HFFc6 (cell line): Measurements from ENCODE around the gene IRX2. TPM values are rescaled to one million over a fixed set of nuclear protein-coding genes. Genes with fewer than 3 reads are reported as not detected.
A peak's percentile ranks its signal among the peaks of the same experiment; 100 is the strongest.

Experiments
- DNase-seq: peaks from one replicate; pipeline ENCODE4 v3.0.0-alpha.2; 2018
- H3K27ac Mint-ChIP-seq: 2 replicates; pipeline ENCODE4 v1.8.0; 2020; ENCODE audit warnings: mild to moderate bottlenecking, mixed read lengths
- H3K27me3 Mint-ChIP-seq: 2 replicates; pipeline ENCODE4 v1.8.0; 2021; ENCODE audit warnings: mild to moderate bottlenecking, moderate library complexity, mixed read lengths; ENCODE audit not compliant: insufficient read depth
- H3K36me3 Mint-ChIP-seq: 2 replicates; pipeline ENCODE4 v1.8.0; 2021; ENCODE audit warnings: low read depth, mixed read lengths
- H3K4me1 Mint-ChIP-seq: 2 replicates; pipeline ENCODE4 v1.8.0; 2020; ENCODE audit warnings: low read depth, mixed read lengths
- H3K4me3 Mint-ChIP-seq: 2 replicates; pipeline ENCODE4 v1.8.0; 2020; ENCODE audit warnings: mild to moderate bottlenecking, moderate library complexity, mixed read lengths
- H3K9me3 Mint-ChIP-seq: 2 replicates; pipeline ENCODE4 v1.8.0; 2020; ENCODE audit warnings: mild to moderate bottlenecking, mixed read lengths
- CTCF ChIP-seq: fragments of 200-600 bp; sonication (generic); IDR thresholded peaks from 2 replicates; pipeline ENCODE4 v1.5.0; 2021; ENCODE audit warnings: antibody characterized with exemption, mild to moderate bottlenecking
- total RNA-seq, 6 experiments: library from RNA; stranded (reverse); fragmentation: NEBNext Ultra II Directional; extraction: Animal tissue kit (Norgen Biotek cat#: 25700); gene quantifications; 2 replicates in 1 of 6; 3 replicates in 5 of 6; pipeline ENCODE4 v1.2.3, GENCODE V29; 2021

The IRX2 gene
- total RNA-seq, 6 experiments from 2014 or later: 2.8 to 5.5 (median 3.5) TPM

GRCh38 chr5:2746561-2747032 lies 4.9 kb downstream of the IRX2 start:
- Mint-ChIP-seq H3K36me3 (peaks cover 9% of the 10 kb centered on the region; the same call in 1 of the 2 replicates), H3K4me3 (no peak overlapping the region), H3K27ac (no peak overlapping the region; the same call in 1 of the 2 replicates), H3K27me3 (peaks cover 2% of the 10 kb centered on the region), H3K4me1 (peaks cover 17% of the 10 kb centered on the region), H3K9me3 (no peaks in the 10 kb centered on the region)
- no peak for TF ChIP-seq CTCF
- DNase-seq: peak; percentile 4

GRCh38 chr5:2744485-2744884 lies 7.0 kb downstream of the IRX2 start:
- DNase-seq: no peak
- Mint-ChIP-seq H3K27ac (no peak overlapping the region), H3K4me3 (no peak overlapping the region), H3K27me3 (peaks cover 2% of the 10 kb centered on the region; the same call in 1 of the 2 replicates), H3K9me3 (no peaks in the 10 kb centered on the region), H3K36me3 (peaks cover 3% of the 10 kb centered on the region; the same call in 1 of the 2 replicates), H3K4me1 (peaks cover 12% of the 10 kb centered on the region)
- no peak for TF ChIP-seq CTCF

- H3K4me3 Mint-ChIP-seq: no peak overlapping the region
- peaks cover 12% of the 10 kb centered on the region for H3K4me1 Mint-ChIP-seq
- peaks cover 3% of the 10 kb centered on the region; the same call in 1 of the 2 replicates for H3K27me3 Mint-ChIP-seq
- H3K36me3 Mint-ChIP-seq: no peaks in the 10 kb centered on the region
- no peaks in the 10 kb centered on the region for H3K9me3 Mint-ChIP-seq
- TF ChIP-seq CTCF: no peak
- no peak for DNase-seq
- no peak overlapping the region for H3K27ac Mint-ChIP-seq
These were observed 8.4 kb downstream of the IRX2 start for GRCh38 chr5:2742921-2743679.

- no peak overlapping the region for H3K4me3 Mint-ChIP-seq
- H3K36me3 Mint-ChIP-seq: no peaks in the 10 kb centered on the region
These were observed 9.5 kb downstream of the IRX2 start for GRCh38 chr5:2741956-2742355.

GRCh38 chr5:2740876-2741555 lies 10.5 kb downstream of the IRX2 start:
- Mint-ChIP-seq H3K36me3 (no peaks in the 10 kb centered on the region), H3K9me3 (peaks cover 5% of the 10 kb centered on the region; the same call in 1 of the 2 replicates), H3K4me1 (peaks cover under 1% of the 10 kb centered on the region; the same call in 1 of the 2 replicates), H3K27ac (no peak overlapping the region), H3K27me3 (peaks cover 2% of the 10 kb centered on the region; the same call in 1 of the 2 replicates), H3K4me3 (no peak overlapping the region)
- TF ChIP-seq CTCF: no peak
- no peak for DNase-seq

More at GRCh38 chr5:2741956-2742355, 9.5 kb downstream of the IRX2 start:
- H3K27me3 Mint-ChIP-seq: peaks cover 2% of the 10 kb centered on the region; the same call in 1 of the 2 replicates
- DNase-seq: no peak
- TF ChIP-seq CTCF: no peak
- no peak overlapping the region for H3K27ac Mint-ChIP-seq
- no peaks in the 10 kb centered on the region for H3K9me3 Mint-ChIP-seq
- H3K4me1 Mint-ChIP-seq: peaks cover 9% of the 10 kb centered on the region
